Measurements from ENCODE around the gene SACM1L.
A peak's percentile ranks its signal among the peaks of the same experiment; 100 is the strongest.
"Not testable (repeated sequence)": the region's sequence is repeated elsewhere in the genome, so short reads cannot be mapped to it uniquely, and the experiment has no call there.

SACM1L gene

GRCh38 chr3:45667569-45667934 is 21.6 kb upstream of the SACM1L start:
- no peak for DNase-seq

- no peak for DNase-seq
Observed at GRCh38 chr3:45670436-45670835, 18.8 kb upstream of the SACM1L start.

GRCh38 chr3:45670991-45671390 is 18.2 kb upstream of the SACM1L start:
- no peak for DNase-seq

- no peak for DNase-seq
Observed at GRCh38 chr3:45673273-45673672, 15.9 kb upstream of the SACM1L start.

GRCh38 chr3:45676325-45677032 is 12.7 kb upstream of the SACM1L start:
- no peak for DNase-seq

- no peak for DNase-seq
Observed at GRCh38 chr3:45677033-45677446, 12.2 kb upstream of the SACM1L start.

GRCh38 chr3:45677841-45678240 is 11.4 kb upstream of the SACM1L start:
- DNase-seq = no peak

GRCh38 chr3:45679805-45680204 is 9.4 kb upstream of the SACM1L start:
- no peak for DNase-seq

- DNase-seq = no peak
Observed at GRCh38 chr3:45681221-45681620, 8.0 kb upstream of the SACM1L start.

- DNase-seq = no peak
Observed at GRCh38 chr3:45681846-45682245, 7.3 kb upstream of the SACM1L start.

GRCh38 chr3:45682311-45682710 is 6.9 kb upstream of the SACM1L start:
- no peak for DNase-seq

GRCh38 chr3:45682786-45683185 is 6.4 kb upstream of the SACM1L start:
- no peak for DNase-seq

GRCh38 chr3:45683417-45684326 is 5.5 kb upstream of the SACM1L start:
- no peak for DNase-seq

GRCh38 chr3:45684327-45684892 is 4.8 kb upstream of the SACM1L start:
- no peak for DNase-seq

GRCh38 chr3:45685722-45686121 is 3.5 kb upstream of the SACM1L start:
- DNase-seq = not testable (repeated sequence)

GRCh38 chr3:45686850-45687249 is 2.3 kb upstream of the SACM1L start:
- no peak for DNase-seq

- no peak for DNase-seq
Observed at GRCh38 chr3:45687828-45688193, 1.4 kb upstream of the SACM1L start.

- DNase-seq = peak; percentile 50 to 52
Observed at GRCh38 chr3:45688194-45688881, 858 bp upstream of the SACM1L start.

- DNase-seq = no peak
Observed at GRCh38 chr3:45689787-45690145, 570 bp downstream of the SACM1L start.

- DNase-seq = no peak
Observed at GRCh38 chr3:45690336-45691035, 1.3 kb downstream of the SACM1L start.

- no peak for DNase-seq
Observed at GRCh38 chr3:45691842-45692241, 2.6 kb downstream of the SACM1L start.

- no peak for DNase-seq
Observed at GRCh38 chr3:45692866-45693265, 3.7 kb downstream of the SACM1L start.
